GM21390 (cell line): ENCODE results near the gene ZNF547.
"Not testable (repeated sequence)": the region's sequence is repeated elsewhere in the genome, so short reads cannot be mapped to it uniquely, and the experiment has no call there.

Source experiments
- ATAC-seq: cut with Tn5 transposase; IDR thresholded peaks from one replicate; pipeline ENCODE4 v1.9.1; 2021; ENCODE audit not compliant: unreplicated experiment

ZNF547 gene

DNA sequence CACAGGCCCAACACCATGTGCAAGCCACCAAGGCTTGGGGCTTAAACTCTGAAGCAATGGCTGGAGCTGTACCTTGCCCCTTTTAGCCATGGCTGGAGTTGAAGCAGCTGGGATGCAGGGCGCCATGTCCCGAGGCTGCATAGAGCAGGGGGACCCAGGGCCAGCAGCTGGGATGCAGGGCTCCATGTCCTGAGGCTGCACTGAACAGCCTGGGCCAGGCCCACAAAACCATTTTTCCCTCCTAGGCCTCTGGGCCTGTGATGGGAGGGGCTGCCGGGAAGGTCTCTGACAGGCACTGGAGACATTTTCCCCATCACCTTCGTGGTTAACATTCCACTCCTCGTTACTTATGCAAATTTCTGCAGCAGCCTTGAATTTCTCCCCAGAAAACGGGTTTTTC, 10.8 kb downstream of the ZNF547 start:
- ATAC-seq, result no peak

DNA sequence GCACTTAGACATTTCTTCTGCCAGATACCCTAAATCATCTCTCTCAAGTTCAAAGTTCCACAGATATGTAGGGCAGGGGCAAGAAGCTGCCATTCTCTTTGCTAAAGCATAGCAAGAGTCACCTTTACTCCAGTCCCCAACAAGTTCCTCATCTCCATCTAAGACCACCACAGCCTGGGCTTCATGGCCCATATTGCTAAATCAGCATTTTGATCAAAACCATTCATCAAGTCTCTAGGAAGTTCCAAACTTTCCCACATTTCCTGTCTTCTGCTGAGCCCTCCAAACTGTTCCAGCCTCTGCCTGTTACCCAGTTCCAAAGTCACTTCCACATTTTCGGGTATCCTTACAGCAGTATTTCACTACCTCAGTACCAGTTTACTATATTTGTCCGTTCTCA, 11.3 kb downstream of the ZNF547 start:
- ATAC-seq, result not testable (repeated sequence)

DNA sequence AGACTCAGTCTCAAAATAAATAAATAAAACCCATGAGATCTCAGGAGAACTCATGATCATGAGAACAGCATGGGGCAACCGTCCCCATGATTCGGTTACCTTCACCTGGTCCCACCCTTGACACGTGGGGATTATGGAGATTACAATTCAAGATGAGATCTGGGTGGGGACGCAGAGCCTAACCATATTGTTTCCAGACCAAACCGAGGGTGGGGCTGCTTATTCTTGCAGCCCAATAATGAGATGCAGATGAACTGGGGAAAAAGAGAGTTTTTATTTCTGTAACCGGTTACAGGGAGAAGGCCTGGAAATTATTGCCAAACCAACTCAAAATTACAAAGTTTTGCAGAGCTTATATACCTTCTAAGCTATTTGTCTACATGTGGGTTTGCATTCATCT, 12.8 kb downstream of the ZNF547 start:
- no peak for ATAC-seq

DNA sequence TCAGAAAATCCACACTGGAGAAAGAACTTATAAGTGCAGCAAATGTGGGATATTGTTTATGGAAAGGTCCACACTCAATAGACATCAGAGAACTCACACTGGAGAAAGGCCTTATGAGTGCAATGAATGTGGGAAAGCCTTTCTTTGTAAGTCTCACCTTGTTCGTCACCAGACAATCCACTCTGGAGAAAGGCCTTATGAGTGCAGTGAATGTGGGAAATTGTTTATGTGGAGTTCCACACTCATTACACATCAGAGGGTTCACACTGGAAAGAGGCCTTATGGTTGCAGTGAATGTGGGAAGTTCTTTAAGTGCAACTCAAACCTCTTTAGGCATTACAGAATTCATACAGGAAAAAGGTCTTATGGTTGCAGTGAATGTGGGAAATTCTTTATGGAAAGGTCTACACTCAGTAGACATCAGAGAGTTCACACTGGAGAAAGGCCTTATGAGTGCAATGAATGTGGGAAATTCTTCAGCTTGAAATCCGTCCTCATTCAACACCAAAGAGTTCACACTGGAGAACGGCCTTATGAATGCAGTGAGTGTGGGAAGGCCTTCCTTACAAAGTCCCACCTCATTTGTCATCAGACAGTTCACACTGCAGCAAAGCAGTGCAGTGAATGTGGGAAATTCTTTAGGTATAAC, 14.3 kb downstream of the ZNF547 start:
- ATAC-seq, result no peak

DNA sequence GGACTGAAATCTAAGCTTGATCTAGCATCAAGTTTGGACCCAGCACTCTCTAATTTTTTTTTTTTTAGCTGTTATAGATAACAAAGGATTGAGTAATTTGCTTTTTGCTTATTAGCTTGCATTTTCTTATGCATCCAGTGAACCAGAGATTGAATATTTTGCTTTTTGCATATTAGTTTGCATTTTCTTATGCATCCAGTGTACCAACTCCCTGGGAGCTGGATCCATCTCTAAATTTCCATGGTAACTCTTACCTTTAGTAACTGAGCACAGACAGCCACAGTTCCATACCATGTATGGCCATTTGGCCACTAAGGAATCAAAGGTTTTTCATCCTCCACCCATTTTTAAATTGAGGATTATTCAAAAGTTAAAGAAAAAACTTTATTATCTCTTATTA, 17.6 kb downstream of the ZNF547 start:
- no peak for ATAC-seq

DNA sequence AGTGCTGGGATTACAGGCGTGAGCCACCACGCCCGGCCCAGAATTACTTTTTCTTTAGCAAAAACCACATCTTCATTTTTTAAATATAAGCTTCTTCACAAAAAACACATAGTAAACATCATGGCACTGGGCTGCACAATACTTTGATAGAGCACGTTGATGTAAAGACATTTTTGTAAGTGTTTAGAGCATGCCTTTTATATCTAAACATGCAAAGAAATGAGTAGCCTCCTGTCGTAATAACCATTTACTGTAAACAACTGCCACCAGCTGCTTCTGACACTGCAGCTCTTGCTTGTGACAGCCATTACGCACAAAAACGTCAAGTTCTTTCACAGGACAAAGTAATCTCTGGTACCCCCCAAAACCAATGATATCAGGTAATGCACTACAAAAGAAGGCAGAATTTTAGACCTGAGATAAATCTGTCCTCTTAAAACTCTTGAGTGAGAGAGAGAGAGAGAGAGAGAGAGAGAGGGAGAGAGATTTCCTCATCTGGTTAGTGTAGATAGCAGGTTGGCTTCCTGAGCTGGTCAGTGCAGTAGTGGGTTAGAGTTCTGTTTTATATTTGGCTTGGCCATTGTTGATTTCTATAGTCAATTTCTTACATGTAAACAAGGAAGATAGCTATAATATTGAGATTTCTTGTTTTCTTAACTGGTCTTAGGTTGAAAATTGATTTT, 19.6 kb downstream of the ZNF547 start:
- ATAC-seq, result no peak

DNA sequence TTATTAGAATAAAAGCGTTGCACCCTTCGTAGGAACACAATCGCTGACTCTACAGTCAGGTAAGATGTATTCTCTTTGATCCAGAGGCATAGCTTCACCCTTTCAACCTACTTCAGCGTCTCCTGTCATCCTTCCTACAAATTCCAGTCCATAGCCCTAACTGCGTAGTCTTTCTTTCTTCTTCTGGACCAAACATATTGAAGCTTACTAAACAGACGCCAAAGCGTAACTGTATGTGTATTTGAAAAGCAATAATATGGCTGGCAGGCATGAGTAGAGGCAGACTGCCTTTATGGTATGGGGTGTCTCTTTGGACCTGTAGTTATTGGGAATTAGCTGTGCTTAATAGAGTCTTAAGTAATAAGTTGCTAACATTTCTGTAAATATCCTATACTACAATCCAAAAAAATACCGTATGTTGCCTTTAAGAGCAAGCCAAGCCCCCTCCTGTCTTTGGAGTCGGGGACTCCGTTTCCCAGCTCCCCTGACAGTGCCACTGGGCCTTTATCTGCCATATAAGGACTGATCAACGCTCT, 25.9 kb downstream of the ZNF547 start:
- ATAC-seq, result no peak

DNA sequence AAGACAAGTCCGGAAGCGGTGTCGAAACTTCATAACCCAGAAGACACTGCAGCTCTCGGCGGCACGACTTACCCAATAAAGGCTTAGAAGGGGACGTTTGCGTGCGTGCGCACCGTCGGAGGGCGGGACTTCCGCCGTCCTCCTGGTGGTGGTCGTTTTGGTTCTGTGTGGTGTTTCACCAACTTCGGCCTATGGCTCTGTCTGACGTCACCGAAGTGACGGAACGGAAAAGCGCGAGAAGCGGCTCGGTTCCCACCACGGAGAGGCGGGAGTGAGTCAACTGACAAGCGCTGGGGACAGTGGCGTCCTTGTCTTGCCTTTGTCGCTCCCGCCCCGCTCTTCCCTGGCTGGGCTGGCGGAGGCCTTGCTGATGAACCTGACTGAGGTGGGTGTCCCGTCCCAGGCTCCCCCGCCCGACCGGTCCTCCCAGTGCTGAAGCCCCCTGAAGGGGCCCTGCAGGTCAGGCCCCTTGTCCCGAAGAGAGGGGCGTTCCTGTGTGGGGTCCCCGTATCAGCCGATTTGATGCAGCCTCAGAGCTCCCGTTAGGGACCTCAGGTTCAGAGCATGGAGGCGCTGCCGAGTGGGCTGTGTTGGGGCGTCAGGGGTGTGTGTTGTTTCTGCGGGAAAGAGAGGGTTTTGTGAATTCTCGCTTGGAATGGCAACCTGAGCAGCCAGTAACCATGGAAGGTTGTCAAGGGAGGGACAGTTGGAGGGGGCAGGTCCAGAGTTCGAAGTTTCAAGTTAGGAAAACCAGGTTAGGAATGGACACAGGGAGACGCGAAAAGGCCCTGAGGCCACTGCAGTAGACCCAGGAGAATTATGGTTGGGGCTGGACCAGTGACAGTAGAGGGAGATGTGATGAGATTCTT, 26.6 kb downstream of the ZNF547 start, which contains the start of gene ZNF548:
Gene ZNF548 (plus strand): TSS at position 125 of the 869 bp plus-strand sequence. CDS start 246 bp downstream, at position 371.
- ATAC-seq, result peak; percentile 98

DNA sequence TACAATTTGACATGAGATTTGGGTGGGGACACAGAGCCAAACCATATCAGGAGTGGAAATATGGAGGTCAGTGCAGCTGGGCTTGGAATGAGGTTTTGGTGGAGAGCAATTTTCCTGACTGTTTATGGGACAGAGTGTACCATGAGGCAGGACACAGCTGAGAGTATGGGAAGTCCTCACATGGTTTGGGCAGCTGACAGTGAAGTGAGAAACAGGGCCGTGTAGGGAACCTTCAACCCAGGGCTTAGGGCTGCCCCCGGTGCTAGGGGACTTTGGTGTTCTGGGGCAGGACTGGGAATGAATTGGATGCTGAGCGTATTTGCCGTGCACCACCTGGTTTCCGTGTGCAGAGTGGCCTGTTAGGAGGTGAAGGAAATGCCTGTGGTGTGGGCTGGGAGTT, 32.4 kb downstream of the ZNF547 start:
- ATAC-seq, result no peak

DNA sequence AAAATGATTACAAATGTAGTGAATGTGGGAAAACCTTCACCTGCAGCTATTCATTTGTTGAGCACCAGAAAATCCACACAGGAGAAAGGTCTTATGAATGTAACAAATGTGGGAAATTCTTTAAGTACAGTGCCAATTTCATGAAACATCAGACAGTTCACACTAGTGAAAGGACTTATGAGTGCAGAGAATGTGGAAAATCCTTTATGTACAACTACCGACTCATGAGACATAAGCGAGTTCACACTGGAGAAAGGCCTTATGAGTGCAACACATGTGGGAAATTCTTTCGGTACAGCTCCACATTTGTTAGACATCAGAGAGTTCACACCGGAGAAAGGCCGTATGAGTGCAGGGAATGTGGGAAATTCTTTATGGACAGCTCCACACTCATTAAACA, 35.5 kb downstream of the ZNF547 start:
- ATAC-seq, result no peak

DNA sequence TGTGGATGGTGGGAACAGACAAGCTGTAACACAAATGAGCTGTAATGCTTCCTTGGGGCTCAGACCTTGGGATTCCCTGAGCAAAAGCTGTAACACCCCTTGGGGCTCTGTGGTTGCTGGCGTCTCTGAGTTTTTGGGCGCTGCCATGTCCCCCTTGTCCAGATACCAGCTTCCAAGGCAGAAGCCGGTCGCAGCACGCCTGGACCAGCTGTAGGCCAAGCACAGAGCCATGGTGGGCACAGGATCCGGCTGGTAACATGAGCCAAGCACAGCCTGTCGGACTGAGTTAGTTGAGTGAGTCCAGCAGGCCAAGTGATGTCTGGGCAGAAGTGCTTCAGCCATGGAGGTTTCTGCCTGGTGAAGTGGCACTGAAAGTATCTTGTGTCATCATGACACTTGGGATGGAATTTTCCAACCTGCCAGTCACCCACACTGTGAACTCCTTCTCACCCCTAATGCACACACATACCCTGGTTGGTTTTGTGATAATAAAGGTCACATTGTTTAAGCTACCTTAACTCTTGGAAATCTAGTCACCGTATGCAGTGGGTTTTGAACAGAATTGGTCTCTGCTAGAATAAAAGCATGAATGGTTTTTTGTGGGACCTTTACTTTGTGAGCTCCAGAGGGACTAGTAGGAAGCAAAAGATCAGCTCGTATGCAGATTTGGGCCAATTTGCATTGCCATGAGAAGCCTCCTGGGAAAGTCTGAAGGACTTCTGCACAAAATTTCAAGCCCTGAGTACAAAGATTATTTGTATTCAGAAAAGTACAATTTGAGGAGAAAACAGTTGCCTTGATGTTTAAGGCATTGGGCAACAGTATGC, 40.6 kb downstream of the ZNF547 start:
- no peak for ATAC-seq

DNA sequence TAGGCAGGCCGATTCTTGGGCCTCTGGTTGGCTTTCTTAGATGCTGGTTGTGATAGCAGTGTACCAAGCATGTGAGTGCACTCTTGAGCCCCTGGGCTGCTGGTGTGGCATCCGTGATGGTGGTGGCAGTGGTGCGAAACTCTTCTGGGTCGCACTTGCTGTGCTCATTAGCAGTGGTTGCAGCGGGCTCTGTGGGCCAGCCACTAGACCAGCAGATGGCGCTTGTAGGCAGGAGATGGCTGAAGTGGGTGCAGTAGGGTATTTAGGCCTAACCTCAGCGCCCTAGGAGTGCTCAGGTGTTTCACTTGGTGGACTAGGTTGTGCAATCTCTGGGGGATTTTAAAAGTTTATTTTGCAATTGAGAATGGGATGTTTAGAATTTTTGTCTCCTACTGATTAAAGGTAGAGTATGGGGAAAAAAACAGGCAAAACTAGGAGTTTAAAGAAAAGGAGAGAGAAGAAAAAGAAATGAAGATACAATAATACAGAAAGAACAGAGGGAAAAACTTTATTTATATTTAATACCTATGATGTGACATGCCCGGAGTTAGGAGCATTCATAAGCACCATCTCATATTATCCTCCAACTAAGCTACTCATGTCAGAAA, 43.3 kb downstream of the ZNF547 start:
- ATAC-seq, result no peak

DNA sequence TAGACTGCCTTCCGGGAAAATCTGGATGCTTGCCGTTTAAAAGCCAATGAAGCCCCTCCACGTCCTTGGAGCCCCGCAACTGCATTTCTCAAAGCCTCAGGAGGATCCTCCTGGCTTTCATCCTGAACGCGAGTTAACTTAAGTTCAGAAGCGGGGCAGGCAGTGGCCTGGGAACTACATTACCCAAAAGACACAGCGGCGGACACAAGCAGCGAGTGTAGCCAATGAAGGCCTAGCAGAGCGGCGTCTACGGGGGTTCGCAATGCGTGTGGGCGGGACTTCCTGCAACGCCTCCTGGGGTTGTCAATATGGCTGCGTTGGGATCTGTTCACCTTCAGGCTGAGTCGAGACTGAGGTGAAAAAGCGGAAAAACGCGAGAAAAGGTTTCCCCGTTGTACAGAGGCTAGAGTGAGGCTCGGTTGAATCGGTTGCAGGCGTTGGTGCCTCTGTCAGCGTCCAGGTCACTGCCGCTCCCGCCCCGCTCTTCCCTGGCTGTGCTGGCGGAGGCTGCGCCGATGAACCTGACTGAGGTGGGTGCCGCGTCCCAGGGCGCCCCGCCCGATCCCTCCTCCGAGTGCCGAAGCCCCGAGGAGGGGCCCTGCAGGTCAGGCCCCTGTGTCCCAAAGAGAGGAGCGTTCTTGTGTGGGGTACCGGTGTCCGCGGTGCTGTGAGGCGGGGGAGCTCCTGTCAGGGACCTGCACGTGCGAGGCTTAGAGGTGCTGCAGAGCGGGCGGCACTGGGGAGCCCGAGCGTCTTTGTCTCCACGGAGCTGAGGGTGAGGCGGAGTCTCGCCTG, 47.7 kb downstream of the ZNF547 start, which contains the start of gene ZNF17:
Gene ZNF17 (plus strand): TSS at position 285 of the 795 bp plus-strand sequence. CDS start 2,455 bp downstream, outside the sequence.
- peak; percentile 97 for ATAC-seq

DNA sequence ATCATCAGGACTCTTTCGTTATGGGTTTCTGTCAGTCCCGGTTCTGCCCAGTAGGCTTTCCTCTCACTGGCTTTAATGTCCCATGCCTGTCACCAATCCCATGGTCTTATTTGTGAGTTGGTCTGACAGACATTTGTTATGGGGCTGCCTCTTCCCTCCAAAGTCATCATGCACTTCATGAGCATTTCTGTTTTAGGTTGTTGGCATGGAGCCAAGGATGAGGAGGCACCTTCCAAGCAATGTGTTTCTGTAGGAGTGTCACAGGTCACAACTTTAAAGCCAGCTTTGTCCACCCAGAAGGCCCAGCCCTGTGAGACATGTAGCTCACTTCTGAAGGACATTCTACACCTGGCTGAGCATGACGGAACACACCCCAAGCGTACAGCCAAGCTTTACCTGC, 56.1 kb downstream of the ZNF547 start:
- no peak for ATAC-seq

DNA sequence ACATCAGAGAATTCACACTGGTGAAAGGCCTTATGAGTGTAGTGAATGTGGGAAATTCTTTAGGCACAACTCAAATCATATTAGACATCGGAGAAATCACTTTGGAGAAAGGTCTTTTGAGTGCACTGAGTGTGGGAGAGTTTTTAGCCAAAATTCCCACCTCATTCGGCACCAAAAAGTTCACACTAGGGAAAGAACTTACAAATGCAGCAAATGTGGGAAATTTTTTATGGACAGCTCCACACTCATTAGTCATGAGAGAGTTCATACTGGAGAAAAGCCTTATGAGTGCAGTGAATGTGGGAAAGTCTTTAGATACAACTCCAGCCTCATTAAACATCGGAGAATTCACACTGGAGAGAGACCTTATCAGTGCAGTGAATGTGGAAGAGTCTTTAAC, 57.7 kb downstream of the ZNF547 start:
- ATAC-seq, result no peak
